Gastroesophageal sphincter (tissue), 4 donors: Measurements from ENCODE around the gene TRIM61. TPM values are rescaled to one million over a fixed set of nuclear protein-coding genes. Genes with fewer than 3 reads are reported as not detected.

ENCODE experiments used
- ATAC-seq: fragments of 150-250 bp; one replicate; pipeline ENCODE4 v1.9.1; 2016; ENCODE audit warnings: mild to moderate bottlenecking, moderate library complexity
- H3K27ac ChIP-seq, 4 donors: fragments of 200-600 bp; sonication (generic) in 3 of 4; 1 replicate in 3 of 4; 2 replicates in 1 of 4; pipeline ENCODE4 v1.5.1; 2016 to 2019
- H3K27me3 ChIP-seq: fragments of 200-600 bp; sonication (generic); one replicate; pipeline ENCODE4 v1.5.1; 2019
- H3K36me3 ChIP-seq, 2 donors: fragments of 200-600 bp; sonication (generic); one replicate each; pipeline ENCODE4 v1.5.1; 2019; ENCODE audit warnings: control low read depth in 1 of 2
- H3K4me1 ChIP-seq, 3 donors: fragments of 200-600 bp; sonication (generic); 1 replicate in 2 of 3; 2 replicates in 1 of 3; pipeline ENCODE4 v1.5.1; 2016 to 2019; ENCODE audit warnings: control low read depth in 2 of 3
- H3K4me3 ChIP-seq, 2 donors: fragments of 200-600 bp; sonication (generic); one replicate each; pipeline ENCODE4 v1.5.1; 2019; ENCODE audit warnings: mild to moderate bottlenecking in 1 of 2, moderate library complexity in 1 of 2
- H3K9me3 ChIP-seq, 3 donors: fragments of 200-600 bp; sonication (generic); one replicate each; pipeline ENCODE4 v1.5.1; 2017 to 2019; ENCODE audit warnings: control low read depth in 2 of 3
- EP300 ChIP-seq: sonication (generic); formaldehyde crosslinking; IDR thresholded peaks from one replicate; pipeline ENCODE4 v1.6.1; 2017; ENCODE audit warnings: antibody characterized with exemption, mild to moderate bottlenecking
- POLR2A ChIP-seq, 2 donors: fragments of 450-650 bp; IDR thresholded peaks; one replicate each; pipeline ENCODE4 v1.6.1; 2017; ENCODE audit warnings: antibody characterized with exemption in 2 of 2, mild to moderate bottlenecking in 2 of 2, moderate library complexity in 1 of 2
- POLR2AphosphoS5 ChIP-seq: sonication (generic); formaldehyde crosslinking; IDR thresholded peaks from one replicate; pipeline ENCODE4 v1.6.1; 2017; ENCODE audit warnings: antibody characterized with exemption
- WGBS, 2 donors: methylation state at CpG; one replicate each; pipeline ENCODE4 v1.1.5; 2018; ENCODE audit warnings: low coverage in 1 of 2; 5-methylcytosine and 5-hydroxymethylcytosine counted together
- small RNA-seq, 4 donors: library from RNA; depleted of rRNA; stranded (forward); fragments of <200 nt; gene quantifications; one replicate each; pipeline ENCODE3, GENCODE V24; 2016
- total RNA-seq, 4 donors: library from RNA; depleted of rRNA; stranded (reverse); fragments of >200 nt; gene quantifications; one replicate each; pipeline ENCODE4 v1.1.0, GENCODE V29; 2016
- TF ChIP-seq, protein P1 (sequence below), 4 experiments: fragments of 200-600 bp in 2 of 4; fragments of 450-650 bp in 2 of 4; sonication (generic) in 1 of 4; IDR thresholded peaks; one replicate each; pipeline ENCODE4 v1.5.1; 2017 to 2019; ENCODE audit warnings: antibody characterized with exemption in 4 of 4, mild to moderate bottlenecking in 2 of 4, moderate library complexity in 2 of 4

Gene TRIM61
- total RNA-seq, 4 donors from 2014 or later: 0.19 to 0.99 (median 0.94) TPM; not detected in 1

- Histone ChIP-seq H3K27ac (no peak overlapping the region), H3K9me3 (no peaks in the 10 kb centered on the region), H3K36me3 (no peaks in the 10 kb centered on the region), H3K4me1 (no peaks in the 10 kb centered on the region), H3K27me3 (no peaks in the 10 kb centered on the region), H3K4me3 (no peak overlapping the region)
- WGBS, 2 donors: 51 to 57% methylated on average over 3 of the region's 3 CpGs
- no peak for TF ChIP-seq POLR2A (IDR thresholded peaks at IDR 0.05)
- TF ChIP-seq EP300: no peak
- no peak for TF ChIP-seq POLR2AphosphoS5
- TF ChIP-seq, protein P1, sequence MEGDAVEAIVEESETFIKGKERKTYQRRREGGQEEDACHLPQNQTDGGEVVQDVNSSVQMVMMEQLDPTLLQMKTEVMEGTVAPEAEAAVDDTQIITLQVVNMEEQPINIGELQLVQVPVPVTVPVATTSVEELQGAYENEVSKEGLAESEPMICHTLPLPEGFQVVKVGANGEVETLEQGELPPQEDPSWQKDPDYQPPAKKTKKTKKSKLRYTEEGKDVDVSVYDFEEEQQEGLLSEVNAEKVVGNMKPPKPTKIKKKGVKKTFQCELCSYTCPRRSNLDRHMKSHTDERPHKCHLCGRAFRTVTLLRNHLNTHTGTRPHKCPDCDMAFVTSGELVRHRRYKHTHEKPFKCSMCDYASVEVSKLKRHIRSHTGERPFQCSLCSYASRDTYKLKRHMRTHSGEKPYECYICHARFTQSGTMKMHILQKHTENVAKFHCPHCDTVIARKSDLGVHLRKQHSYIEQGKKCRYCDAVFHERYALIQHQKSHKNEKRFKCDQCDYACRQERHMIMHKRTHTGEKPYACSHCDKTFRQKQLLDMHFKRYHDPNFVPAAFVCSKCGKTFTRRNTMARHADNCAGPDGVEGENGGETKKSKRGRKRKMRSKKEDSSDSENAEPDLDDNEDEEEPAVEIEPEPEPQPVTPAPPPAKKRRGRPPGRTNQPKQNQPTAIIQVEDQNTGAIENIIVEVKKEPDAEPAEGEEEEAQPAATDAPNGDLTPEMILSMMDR (IDR thresholded peaks at IDR 0.05): no peak
- no peak for ATAC-seq
Observed at GRCh38 chr4:164918956-164919355, 58.5 kb downstream of the TRIM61 start.

Small RNA genes within 50 kb of the gene (small RNA-seq; reads per million reads assigned to genes)
- gene AC106872.12: 0 reads per million in 4 donors

Other genes with a start within 250 kb of the TRIM61 start
- under 1 TPM in 1 of 4 donors, not detected in 3; 0.17 TPM for gene SMIM31, start 223.5 kb downstream of the TRIM61 start, total RNA-seq
- gene APELA, start 100.5 kb downstream of the TRIM61 start, total RNA-seq: not detected
- not detected for gene TRIM60, start 54.3 kb upstream of the TRIM61 start, total RNA-seq
- gene TRIM75, start 76.2 kb upstream of the TRIM61 start, total RNA-seq: under 1 TPM in 1 of 4 donors, not detected in 3; 0.15 TPM
- gene TMEM192, start 135.2 kb upstream of the TRIM61 start, total RNA-seq: 10 to 100 TPM; 11.2 to 18.7 (median 15.6) TPM
- gene KLHL2, start 229.9 kb upstream of the TRIM61 start, total RNA-seq: 10 to 100 TPM; 25.0 to 35.1 (median 31.1) TPM